IMR-90 (cell line): ENCODE data around the gene EXD2. TPM values are rescaled to one million over a fixed set of nuclear protein-coding genes. Genes with fewer than 3 reads are reported as not detected.

Experiments
- ATAC-seq: fragments of 200-7000 bp; cut with Tn5 transposase; 2 replicates; pipeline ENCODE4 v1.9.1; 2020; ENCODE audit warnings: low read depth, mild to moderate bottlenecking, moderate library complexity
- BruUV-seq: library from RNA; stranded (reverse); fragments of 400-500 nt; replicated peaks from 2 replicates; lab custom pipeline; 2021; lab: Mats Ljungman, UMichigan
- CTCF ChIA-PET: fragments of 300-600 bp; formaldehyde crosslinking; extraction: SDS; loops from one replicate; lab custom pipeline; 2021; ENCODE audit warnings: antibody characterized with exemption; lab: Yijun Ruan, JAX
- POLR2A ChIA-PET: fragments of 300-600 bp; sonication (Branson Sonifier 250); formaldehyde crosslinking; loops from one replicate; lab custom pipeline; 2022; ENCODE audit warnings: antibody characterized with exemption; ENCODE audit not compliant: unreplicated experiment; lab: Charles Lee
- DNase-seq: peaks from one replicate; pipeline ENCODE4 v3.0.0; 2013
- H2AFZ ChIP-seq: replicated peaks from 2 replicates; pipeline ENCODE3; 2013; ENCODE audit warnings: low read length, mild to moderate bottlenecking; ENCODE audit not compliant: poor library complexity
- H2AK5ac ChIP-seq: 2 replicates; pipeline ENCODE4 v1.6.1; 2013; ENCODE audit warnings: low read depth, low read length, inconsistent platforms
- H2AK9ac ChIP-seq: replicated peaks from 2 replicates; pipeline ENCODE3; 2013; ENCODE audit warnings: mild to moderate bottlenecking, low read depth, low read length, moderate library complexity; ENCODE audit not compliant: poor library complexity
- H2BK120ac ChIP-seq: 2 replicates; pipeline ENCODE4 v1.6.1; 2013; ENCODE audit warnings: low read depth, low read length, inconsistent platforms
- H2BK15ac ChIP-seq: 3 replicates; pipeline ENCODE4 v1.6.1; 2013; ENCODE audit warnings: low read depth, low read length, inconsistent platforms
- H2BK20ac ChIP-seq: 2 replicates; pipeline ENCODE4 v1.6.1; 2013; ENCODE audit warnings: low read depth, mild to moderate bottlenecking, inconsistent platforms, low read length, moderate library complexity
- H2BK5ac ChIP-seq: 2 replicates; pipeline ENCODE4 v1.6.1; 2013; ENCODE audit warnings: mild to moderate bottlenecking, low read depth, low read length, inconsistent platforms; ENCODE audit not compliant: poor library complexity, severe bottlenecking
- H3K14ac ChIP-seq: replicated peaks from 2 replicates; pipeline ENCODE4 v1.6.1; 2013; ENCODE audit warnings: low read depth, low read length, inconsistent platforms
- H3K18ac ChIP-seq: 2 replicates; pipeline ENCODE4 v1.6.1; 2013; ENCODE audit warnings: low read depth, low read length, control low read depth
- H3K23ac ChIP-seq: 2 replicates; pipeline ENCODE4 v1.6.1; 2013; ENCODE audit warnings: low read depth, low read length, inconsistent platforms
- H3K27ac ChIP-seq: 2 replicates; pipeline ENCODE4 v1.5.1; 2013; ENCODE audit warnings: mild to moderate bottlenecking, control low read depth, low read length; ENCODE audit not compliant: insufficient read depth
- H3K27me3 ChIP-seq: 2 replicates; pipeline ENCODE4 v1.6.1; 2013; ENCODE audit warnings: low read length; ENCODE audit not compliant: control insufficient read depth, insufficient read depth
- H3K36me3 ChIP-seq: 2 replicates; pipeline ENCODE4 v1.6.1; 2013; ENCODE audit warnings: low read length, mixed read lengths; ENCODE audit not compliant: control insufficient read depth, insufficient read depth
- H3K4ac ChIP-seq: 2 replicates; pipeline ENCODE4 v1.6.1; 2013; ENCODE audit warnings: low read depth, low read length, inconsistent platforms
- H3K4me1 ChIP-seq: 2 replicates; pipeline ENCODE4 v1.6.1; 2013; ENCODE audit warnings: low read length, mixed read lengths; ENCODE audit not compliant: control insufficient read depth, insufficient read depth
- H3K4me2 ChIP-seq: 2 replicates; pipeline ENCODE4 v1.6.1; 2013; ENCODE audit warnings: low read depth, mild to moderate bottlenecking, control low read depth, low read length, moderate library complexity
- H3K4me3 ChIP-seq: 2 replicates; pipeline ENCODE4 v1.5.1; 2013; ENCODE audit warnings: low read depth, mild to moderate bottlenecking, control low read depth, low read length, moderate library complexity; ENCODE audit not compliant: insufficient read depth
- H3K56ac ChIP-seq: 2 replicates; pipeline ENCODE4 v1.6.1; 2013; ENCODE audit warnings: low read length, inconsistent platforms; ENCODE audit not compliant: insufficient read depth; ENCODE audit errors: extremely low read depth
- H3K79me1 ChIP-seq, 2 experiments: 2 replicates each; pipeline ENCODE4 v1.6.1; 2013; ENCODE audit warnings: low read length in 2 of 2, inconsistent platforms in 1 of 2, low read depth in 1 of 2
- H3K9ac ChIP-seq: 2 replicates; pipeline ENCODE4 v1.6.1; 2013; ENCODE audit warnings: low read depth, low read length, control low read depth
- H3K9me1 ChIP-seq: 2 replicates; pipeline ENCODE4 v1.6.1; 2013; ENCODE audit warnings: low read length, inconsistent platforms; ENCODE audit not compliant: insufficient read depth
- H3K9me3 ChIP-seq: 2 replicates; pipeline ENCODE4 v1.6.1; 2013; ENCODE audit warnings: low read length; ENCODE audit not compliant: control insufficient read depth, insufficient read depth
- H4K20me1 ChIP-seq: 2 replicates; pipeline ENCODE4 v1.6.1; 2013; ENCODE audit warnings: low read length, inconsistent platforms; ENCODE audit not compliant: insufficient read depth
- H4K5ac ChIP-seq: 2 replicates; pipeline ENCODE4 v1.6.1; 2013; ENCODE audit warnings: mild to moderate bottlenecking, low read depth, low read length, control low read depth
- H4K8ac ChIP-seq, 2 experiments: 2 replicates each; pipeline ENCODE4 v1.6.1; 2013; ENCODE audit warnings: low read depth in 2 of 2, low read length in 2 of 2, control low read depth in 1 of 2, inconsistent platforms in 1 of 2
- H4K91ac ChIP-seq: 2 replicates; pipeline ENCODE4 v1.6.1; 2013; ENCODE audit warnings: low read depth, low read length, inconsistent platforms; ENCODE audit not compliant: insufficient read depth
- BHLHE40 ChIP-seq: fragments of 150-350 bp; IDR thresholded peaks from 2 replicates; pipeline ENCODE4 v1.6.1; 2016; ENCODE audit warnings: mild to moderate bottlenecking, low read depth, low read length
- FOS ChIP-seq: fragments of 150-350 bp; IDR thresholded peaks from 2 replicates; pipeline ENCODE4 v1.6.1; 2016; ENCODE audit warnings: low read depth, low read length
- RCOR1 ChIP-seq: IDR thresholded peaks from 2 replicates; pipeline ENCODE4 v1.6.1; 2012; ENCODE audit warnings: mild to moderate bottlenecking, low read length, improper control_type of control experiment; ENCODE audit not compliant: insufficient replicate concordance
- RFX5 ChIP-seq: IDR thresholded peaks from 2 replicates; pipeline ENCODE4 v1.8.0; 2012; ENCODE audit warnings: low read depth, mild to moderate bottlenecking, low read length, moderate library complexity
- SMC3 ChIP-seq: fragments of 150-350 bp; IDR thresholded peaks from 2 replicates; pipeline ENCODE4 v1.6.1; 2016; ENCODE audit warnings: low read depth, mild to moderate bottlenecking, antibody characterized with exemption, low read length, moderate library complexity
- USF2 ChIP-seq: fragments of 150-350 bp; IDR thresholded peaks from 2 replicates; pipeline ENCODE4 v1.6.1; 2017; ENCODE audit warnings: mild to moderate bottlenecking, antibody characterized with exemption, low read length, low read depth
- WGBS, 2 experiments: methylation state at CpG; one replicate each; pipeline versions ENCODE4 v1.1.5 to v1.1.7; 2013; ENCODE audit warnings: missing lambda C conversion rate in 2 of 2; ENCODE audit not compliant: insufficient read length in 1 of 2; ENCODE audit errors: extremely low coverage in 2 of 2; 5-methylcytosine and 5-hydroxymethylcytosine counted together
- dilution Hi-C: fragments of 300-500 bp; cut with HindIII; formaldehyde crosslinking; loops from one replicate; pipeline ENCODE4 v1.14.3; 2018; ENCODE audit warnings: low sequenced_read_pairs; ENCODE audit not compliant: unreplicated experiment
- in situ Hi-C: fragments of 300-500 bp; cut with MboI; formaldehyde crosslinking; loops from 3 replicates; pipeline ENCODE4 v1.14.3; 2019; ENCODE audit warnings: low sequenced_read_pairs, inconsistent platforms, mixed read lengths
- intact Hi-C: fragments of 100-400 bp; cut with micrococcal nuclease; formaldehyde crosslinking; loops from 2 replicates; pipeline ENCODE4 v1.10.0; 2022
- polyA plus RNA-seq, 3 experiments: library from polyadenylated mRNA; depleted of rRNA; stranded (reverse); fragments of >200 nt; gene quantifications; 2 replicates each; pipeline ENCODE4 v1.2.3, GENCODE V29; 2012; ENCODE audit warnings: low replicate concordance in 1 of 3
- total RNA-seq: library from RNA; depleted of rRNA; stranded (reverse); fragments of >200 nt; gene quantifications from 2 replicates; pipeline ENCODE4 v1.2.3, GENCODE V29; 2012

EXD2 gene
- total and polyA plus RNA-seq, 2 of the 4 experiments (the other 2 are of a cell fraction) = 11.0 to 13.3 TPM

GRCh38 chr14:69291396-69291795 lies 100.1 kb downstream of the EXD2 start:
- ATAC-seq (no peak), DNase-seq (no peak)
- 100% methylated on average over 1 of the region's 5 CpGs; no CpG with 5 or more reads in 1 of the 2 experiments for WGBS, 2 experiments
- TF ChIP-seq RFX5 (no peak), FOS (no peak), RCOR1 (no peak), USF2 (no peak), SMC3 (no peak), BHLHE40 (no peak)
- no peak overlapping the region for H3K4me2 ChIP-seq
- no peak overlapping the region for H3K4ac ChIP-seq
- dilution Hi-C loops = no loop called here
- H3K4me1 ChIP-seq = no peaks in the 10 kb centered on the region; the same call in 1 of the 2 replicates
- H3K27me3 ChIP-seq = peaks cover 21% of the 10 kb centered on the region
- POLR2A ChIA-PET = no interaction called here
- CTCF ChIA-PET = no interaction called here
- no peak overlapping the region for H4K5ac ChIP-seq
- no peak overlapping the region for H2AK9ac ChIP-seq
- H3K56ac ChIP-seq = no peak overlapping the region
- no peaks in the 10 kb centered on the region for H3K9me1 ChIP-seq
- in situ Hi-C loops = no loop called here
- no peaks in the 10 kb centered on the region for H3K36me3 ChIP-seq
- no peak overlapping the region for H2AFZ ChIP-seq
- no peak overlapping the region for H4K91ac ChIP-seq
- no peak overlapping the region for H2BK20ac ChIP-seq
- H3K18ac ChIP-seq = no peak overlapping the region
- no peak overlapping the region for H3K27ac ChIP-seq
- H2AK5ac ChIP-seq = no peak overlapping the region
- H2BK15ac ChIP-seq = no peak overlapping the region
- BruUV-seq = no TSS peak
- no peak overlapping the region for H2BK120ac ChIP-seq
- no peak overlapping the region for H3K14ac ChIP-seq
- no peak overlapping the region for H3K9ac ChIP-seq
- no peaks in the 10 kb centered on the region for H3K79me1 ChIP-seq
- no peaks in the 10 kb centered on the region for H4K20me1 ChIP-seq
- no peak overlapping the region for H2BK5ac ChIP-seq
- H3K9me3 ChIP-seq = no peaks in the 10 kb centered on the region
- H3K4me3 ChIP-seq = no peak overlapping the region
- H3K23ac ChIP-seq = no peak overlapping the region
- H4K8ac ChIP-seq = no peak overlapping the region
- intact Hi-C loops = no loop called here
